GM21825 (cell line): ENCODE data around the gene LYST.
"Not testable (repeated sequence)": the region's sequence is repeated elsewhere in the genome, so short reads cannot be mapped to it uniquely, and the experiment has no call there.

Experiments used
- ATAC-seq: cut with Tn5 transposase; IDR thresholded peaks from one replicate; pipeline ENCODE4 v1.9.1; 2021; ENCODE audit warnings: mild to moderate bottlenecking, moderate library complexity; ENCODE audit not compliant: unreplicated experiment

The LYST gene

GRCh38 chr1:235823684-235824083 is 43.0 kb downstream of the LYST start:
- no peak for ATAC-seq

- ATAC-seq: no peak
Measured at GRCh38 chr1:235822685-235823084, 44.0 kb downstream of the LYST start.

GRCh38 chr1:235821361-235821981 is 45.2 kb downstream of the LYST start:
- no peak for ATAC-seq

- no peak for ATAC-seq
Measured at GRCh38 chr1:235820061-235820460, 46.6 kb downstream of the LYST start.

GRCh38 chr1:235818632-235819136 is 48.0 kb downstream of the LYST start:
- no peak for ATAC-seq

DNA sequence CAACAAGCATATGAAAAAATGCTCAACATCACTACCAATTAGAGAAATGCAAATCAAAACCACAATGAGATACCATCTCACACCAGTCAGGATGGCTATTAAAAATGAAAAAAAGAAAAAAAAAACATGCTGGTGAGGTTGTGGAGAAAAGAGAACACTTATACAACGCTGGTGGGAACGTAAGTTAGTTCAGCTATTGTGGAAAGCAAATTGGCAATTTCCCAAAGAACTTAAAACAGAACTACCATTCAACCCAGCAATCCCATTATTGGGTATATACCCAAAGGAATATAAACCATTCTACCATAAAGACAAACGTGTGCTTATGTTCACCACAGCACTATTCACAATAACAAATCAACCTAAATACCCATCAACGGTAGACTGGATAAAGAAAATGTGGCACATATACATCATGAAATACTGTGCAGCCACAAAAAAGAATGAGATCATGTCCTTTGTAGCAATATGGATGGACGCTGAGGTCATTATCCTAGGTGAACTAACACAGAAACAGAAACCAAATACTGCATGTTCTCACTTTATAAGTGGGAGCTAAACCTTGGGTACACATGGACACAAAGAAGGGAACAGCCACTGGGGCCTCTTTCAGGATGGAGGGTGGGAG is 49.5 kb downstream of the LYST start:
- no peak for ATAC-seq

DNA sequence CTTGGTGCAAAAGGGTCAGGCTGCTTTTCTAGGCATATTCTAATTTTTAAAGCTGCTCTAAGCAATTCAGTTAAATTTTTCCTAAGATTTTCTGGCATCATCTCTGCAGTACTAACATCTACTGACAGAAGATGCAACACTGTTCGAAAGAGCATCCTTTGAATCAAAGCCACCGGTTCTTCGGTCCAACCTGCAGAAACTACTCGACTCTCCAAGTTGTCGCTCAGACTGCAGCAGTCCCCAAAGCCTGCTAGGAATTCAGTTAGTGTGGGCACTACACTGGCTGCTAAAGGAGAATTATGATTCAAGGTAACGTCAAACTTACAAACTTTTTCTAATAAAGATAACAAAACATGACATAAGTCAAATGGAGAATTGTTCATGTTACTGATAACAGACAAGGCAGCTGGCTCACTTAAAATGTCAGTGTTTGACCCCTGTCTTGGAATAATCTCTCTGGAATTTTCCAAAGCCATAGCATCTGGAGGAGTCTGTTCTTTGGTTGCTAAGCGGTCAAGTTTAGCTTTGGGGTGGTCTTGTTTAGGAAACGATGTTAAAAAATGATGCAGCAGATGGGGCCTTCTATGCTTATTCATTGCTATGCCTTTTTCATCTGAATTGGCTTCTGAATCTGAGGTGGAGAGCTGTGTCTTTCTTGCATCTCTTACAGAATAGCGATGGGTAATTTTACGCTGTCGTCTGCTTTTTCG is 56.9 kb downstream of the LYST start:
- ATAC-seq: no peak

DNA sequence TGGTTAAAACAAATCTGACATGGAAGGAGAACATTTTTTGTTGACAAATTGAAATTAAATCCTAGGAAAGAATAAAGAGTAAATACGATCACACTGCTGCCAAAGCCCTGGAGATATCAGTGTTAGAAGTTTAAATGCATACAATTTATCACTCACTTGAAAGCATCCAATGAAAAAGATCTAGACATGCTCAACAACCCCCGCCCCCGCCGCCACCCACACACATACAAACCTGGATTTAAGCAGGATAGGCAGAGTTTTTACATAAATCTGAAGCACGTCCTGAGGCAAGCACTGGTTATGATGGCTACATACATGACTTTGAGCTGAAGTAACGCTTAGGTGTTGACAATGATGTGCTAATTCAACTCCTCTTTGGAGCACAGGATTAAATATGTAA is 58.5 kb downstream of the LYST start:
- ATAC-seq: no peak

GRCh38 chr1:235806123-235806522 is 60.6 kb downstream of the LYST start:
- no peak for ATAC-seq

DNA sequence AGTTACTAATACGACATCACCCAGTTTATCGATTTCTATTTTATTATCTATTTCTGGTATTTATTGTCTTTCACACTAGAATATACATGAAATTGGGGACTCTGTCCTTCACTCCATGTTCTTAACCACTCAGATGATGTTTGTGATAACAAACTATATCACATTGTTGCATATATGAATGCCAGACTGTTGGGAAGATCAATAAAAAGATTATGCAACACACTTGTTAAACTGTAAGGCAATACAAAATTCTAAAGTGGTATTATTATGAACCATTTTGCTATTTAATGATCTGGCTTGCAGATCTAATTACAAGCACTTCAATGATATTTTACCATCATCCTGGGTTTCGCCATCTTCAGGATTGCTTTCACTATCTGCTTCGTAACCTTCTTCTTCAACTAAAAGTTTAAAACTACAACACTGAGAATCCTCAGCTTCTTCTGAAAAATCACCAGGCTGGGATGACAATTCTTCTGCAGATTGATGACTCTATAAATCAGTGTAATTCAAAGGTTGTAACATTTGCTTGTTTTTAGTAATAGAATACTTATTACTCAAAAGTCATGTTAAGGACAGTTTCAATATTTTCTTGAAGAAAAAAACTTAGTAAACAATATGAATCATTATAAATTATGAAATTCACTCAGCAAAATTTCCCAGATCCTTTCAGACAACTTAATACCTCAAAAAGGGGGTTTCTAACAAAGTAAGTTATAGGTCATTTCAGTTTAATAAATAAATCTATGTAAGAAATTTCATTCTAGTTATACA is 63.9 kb downstream of the LYST start:
- ATAC-seq: no peak

- no peak for ATAC-seq
Measured at GRCh38 chr1:235799264-235799663, 67.4 kb downstream of the LYST start.

- no peak for ATAC-seq
Measured at GRCh38 chr1:235791532-235792060, 75.1 kb downstream of the LYST start.

GRCh38 chr1:235790123-235790522 is 76.6 kb downstream of the LYST start:
- no peak for ATAC-seq

GRCh38 chr1:235786227-235786898 is 80.3 kb downstream of the LYST start:
- ATAC-seq: not testable (repeated sequence)

DNA sequence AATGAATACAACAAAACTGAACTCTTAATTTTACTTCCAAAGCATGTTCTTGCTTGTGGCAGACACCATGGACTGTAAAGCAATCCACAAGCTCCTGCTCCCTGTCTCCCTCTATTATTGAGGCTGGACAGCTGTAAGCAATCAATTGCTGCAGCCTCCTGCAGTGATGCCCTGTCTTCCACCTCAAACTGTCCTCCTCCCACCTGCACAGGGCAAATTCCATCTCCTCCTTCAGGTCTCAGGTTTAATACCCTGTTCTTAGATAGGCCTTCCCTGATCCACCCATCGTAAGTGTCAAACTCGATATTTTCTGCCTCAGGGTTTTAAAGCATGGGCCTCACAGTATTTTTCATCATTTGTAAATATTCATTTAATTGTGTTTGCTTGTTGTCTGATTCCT is 81.8 kb downstream of the LYST start:
- no peak for ATAC-seq

DNA sequence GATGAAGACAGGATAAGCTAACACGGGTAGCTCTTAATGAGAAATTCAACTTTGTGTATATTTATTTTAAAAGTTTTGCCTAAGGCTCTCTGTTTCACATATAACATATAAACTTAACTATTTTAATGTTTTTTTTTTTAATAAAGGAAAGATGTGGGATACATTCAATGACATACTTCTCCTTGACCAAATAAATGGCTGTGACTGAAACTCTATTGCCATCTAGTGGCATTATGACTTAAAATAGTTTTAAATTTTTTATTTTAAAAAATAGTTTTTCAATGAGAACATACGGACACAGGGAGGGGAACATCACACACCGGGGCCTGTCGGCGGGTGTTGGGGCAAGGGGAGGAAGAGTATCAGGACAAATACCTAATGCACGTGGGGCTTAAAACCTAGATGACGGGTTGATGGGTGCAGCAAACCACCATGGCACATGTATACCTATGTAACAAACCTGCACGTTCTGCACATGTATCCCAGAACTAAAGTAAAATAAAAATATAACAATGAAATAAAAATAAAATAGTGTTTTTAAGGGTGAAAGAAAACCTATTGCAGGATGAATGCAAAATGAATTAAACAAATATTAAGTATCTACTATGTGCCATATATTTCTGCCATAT is 83.4 kb downstream of the LYST start:
- no peak for ATAC-seq

DNA sequence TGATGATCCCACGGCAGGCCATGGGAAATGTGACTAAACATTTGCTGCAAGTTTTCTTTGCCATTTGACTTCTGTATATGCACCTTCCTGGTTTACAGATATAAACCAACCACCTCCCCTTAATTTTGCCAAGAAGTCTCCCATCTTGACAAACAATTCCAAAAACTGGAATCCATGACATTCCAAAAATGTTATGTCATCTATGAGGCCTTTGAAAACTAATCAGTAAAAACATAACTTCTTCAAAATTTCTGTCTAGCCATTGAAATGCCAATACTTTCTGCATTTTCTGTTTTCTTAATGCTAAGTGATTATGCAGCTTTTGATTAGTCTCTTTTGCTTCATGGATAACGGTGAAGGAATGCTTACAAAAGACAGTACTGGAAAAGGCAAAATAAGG is 84.1 kb downstream of the LYST start:
- no peak for ATAC-seq

DNA sequence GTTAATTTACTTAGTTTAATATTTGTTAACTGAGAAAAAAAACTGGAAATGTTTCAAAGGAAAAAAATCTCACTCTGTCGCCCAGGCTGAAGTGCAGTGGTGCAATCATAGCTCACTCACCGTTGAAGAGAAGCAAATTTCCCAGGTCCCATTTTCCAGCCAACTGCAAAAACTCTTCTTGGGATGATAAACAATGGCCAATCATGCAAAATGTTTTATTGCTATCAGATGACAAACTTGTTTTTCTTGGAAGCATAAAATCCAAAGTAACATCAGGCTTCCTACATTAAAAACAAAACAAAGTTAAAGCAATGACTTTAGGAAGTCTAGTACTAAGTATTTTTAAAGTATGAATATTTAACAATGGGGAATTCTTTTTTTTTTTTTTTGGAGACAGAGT is 84.9 kb downstream of the LYST start:
- ATAC-seq: no peak

DNA sequence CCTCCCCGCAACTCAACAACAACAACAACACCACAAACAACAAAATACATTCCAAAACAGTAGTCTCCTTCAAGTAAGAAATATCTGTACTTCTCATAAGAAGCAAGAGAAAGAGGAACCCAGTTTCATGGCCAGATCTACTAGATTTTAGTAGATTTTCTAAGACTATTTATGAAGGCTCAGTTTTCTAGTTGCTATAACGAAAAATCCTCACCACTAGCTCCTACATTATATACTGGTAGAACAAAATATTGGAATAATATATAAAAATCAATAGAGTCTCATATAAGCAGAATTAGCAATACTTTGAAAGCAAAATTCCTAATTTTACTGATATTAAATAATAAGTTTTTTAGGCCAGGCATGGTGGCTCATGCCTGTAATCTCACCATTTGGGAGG is 86.9 kb downstream of the LYST start:
- ATAC-seq: no peak

DNA sequence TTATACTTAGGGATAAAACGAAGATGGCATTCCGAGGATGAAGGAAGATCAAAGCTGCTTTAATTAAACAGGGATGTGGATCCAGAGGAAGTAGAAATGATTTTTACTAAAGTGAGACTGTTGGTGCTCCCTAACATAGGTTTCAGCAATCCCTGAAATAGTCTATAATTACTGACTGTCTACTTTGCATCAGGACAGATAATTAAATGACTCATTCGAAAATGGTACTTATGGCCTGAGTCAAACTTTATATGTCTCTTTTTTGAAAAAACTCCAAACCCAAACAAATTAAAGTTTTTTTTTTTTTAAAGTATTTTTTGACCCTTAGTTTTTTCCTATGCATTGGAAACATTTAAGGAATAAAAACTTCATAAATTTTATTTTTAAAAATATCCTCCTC is 90.3 kb downstream of the LYST start:
- no peak for ATAC-seq
